Frontal cortex (tissue), 4 donors: Measurements from ENCODE around the gene PALLD. TPM values are rescaled to one million over a fixed set of nuclear protein-coding genes. Genes with fewer than 3 reads are reported as not detected.

ENCODE experiments used
- DNase-seq, 2 donors: peaks; one replicate each; pipeline ENCODE4 v3.0.0; 2012; ENCODE audit warnings: low spot score in 2 of 2
- FAIRE-seq: peaks from 2 replicates; lab custom pipeline; 2012; peaks lifted over from hg19 to GRCh38; lab: Jason Lieb, UNC
- total RNA-seq: library from RNA; depleted of rRNA; stranded (reverse); fragments of >200 nt; gene quantifications from one replicate; pipeline ENCODE4 v1.2.3, GENCODE V29; 2014
- donor health status: control.
- donor health status: control.
- donor health status: control.

The PALLD gene
- total RNA-seq, 1 donor from 2014 or later, result 17.1 TPM

DNA sequence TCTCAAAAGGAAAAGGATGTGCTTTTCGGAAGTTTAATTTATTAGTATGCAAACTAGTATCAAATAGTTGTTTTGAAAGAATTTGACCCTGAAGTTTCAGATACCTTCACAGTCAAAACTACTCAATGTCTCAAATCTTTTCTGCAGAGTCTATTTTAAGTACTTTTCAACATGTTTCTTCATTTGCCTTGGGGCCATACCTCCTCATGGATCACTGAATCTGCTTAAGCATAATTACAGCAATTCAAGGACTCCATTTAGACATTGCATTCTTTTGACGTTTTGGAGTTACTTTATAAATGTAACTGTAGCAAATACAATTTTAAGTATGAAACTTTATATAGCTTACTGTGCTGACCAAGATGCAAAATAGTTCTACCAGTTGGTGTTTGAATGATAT, 25.5 kb downstream of the PALLD start:
- FAIRE-seq (no peak), DNase-seq (no peak)

- DNase-seq (no peak), FAIRE-seq (no peak)
These were observed 26.1 kb downstream of the PALLD start for GRCh38 chr4:168522829-168523489.

GRCh38 chr4:168524006-168524405, 27.2 kb downstream of the PALLD start:
- FAIRE-seq, result no peak

DNA sequence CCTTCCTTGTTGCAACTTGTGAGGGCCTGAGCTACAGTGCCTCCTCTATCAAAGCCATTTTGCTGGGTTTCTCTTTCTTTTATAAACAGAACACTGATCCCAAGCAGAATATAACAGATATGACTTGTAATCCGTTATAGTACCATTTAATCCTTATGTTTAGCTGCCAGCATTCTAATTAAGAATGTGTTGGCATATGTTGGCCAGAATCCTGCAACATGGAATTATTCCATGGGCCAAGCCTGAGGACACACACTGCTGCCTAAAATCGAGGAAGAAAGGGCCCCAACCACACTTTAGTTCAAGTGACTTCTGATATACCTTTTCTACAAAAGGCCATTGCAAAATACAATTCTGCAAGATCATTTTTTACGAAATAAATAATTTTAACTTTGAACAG, 28.0 kb downstream of the PALLD start:
- DNase-seq (no peak), FAIRE-seq (no peak)

More at GRCh38 chr4:168524006-168524405, 27.2 kb downstream of the PALLD start:
- no peak for DNase-seq

GRCh38 chr4:168527560-168527959, 30.7 kb downstream of the PALLD start:
- FAIRE-seq (no peak), DNase-seq (no peak)

GRCh38 chr4:168528131-168528949, 31.5 kb downstream of the PALLD start:
- DNase-seq, result no peak
- FAIRE-seq, result no peak

DNA sequence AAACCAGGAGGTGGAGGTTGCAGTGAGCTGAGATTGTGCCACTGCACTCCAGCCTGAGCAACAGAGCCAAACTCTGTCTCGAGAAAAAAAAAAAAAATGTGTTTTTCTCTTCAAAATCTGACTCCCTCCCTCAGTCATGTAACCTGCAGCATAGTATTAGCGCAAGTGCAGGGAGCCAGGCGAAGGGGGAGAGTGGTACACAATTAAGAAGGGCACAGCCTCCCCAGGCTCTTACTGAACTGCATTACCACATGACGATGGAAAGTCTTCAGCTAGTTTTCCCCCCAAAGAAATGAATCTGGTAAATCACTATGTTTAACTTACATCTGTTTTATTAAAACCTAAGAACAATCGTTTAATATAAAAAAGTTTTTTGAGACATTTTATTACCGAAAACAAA, 32.4 kb downstream of the PALLD start:
- FAIRE-seq (no peak), DNase-seq (no peak)

GRCh38 chr4:168531305-168531704, 34.5 kb downstream of the PALLD start:
- no peak for FAIRE-seq

GRCh38 chr4:168534535-168534934, 37.7 kb downstream of the PALLD start:
- DNase-seq, result no peak
- no peak for FAIRE-seq

More at GRCh38 chr4:168531305-168531704, 34.5 kb downstream of the PALLD start:
- DNase-seq, result no peak

- no peak for DNase-seq
- no peak for FAIRE-seq
These were observed 38.8 kb downstream of the PALLD start for GRCh38 chr4:168535689-168536088.

DNA sequence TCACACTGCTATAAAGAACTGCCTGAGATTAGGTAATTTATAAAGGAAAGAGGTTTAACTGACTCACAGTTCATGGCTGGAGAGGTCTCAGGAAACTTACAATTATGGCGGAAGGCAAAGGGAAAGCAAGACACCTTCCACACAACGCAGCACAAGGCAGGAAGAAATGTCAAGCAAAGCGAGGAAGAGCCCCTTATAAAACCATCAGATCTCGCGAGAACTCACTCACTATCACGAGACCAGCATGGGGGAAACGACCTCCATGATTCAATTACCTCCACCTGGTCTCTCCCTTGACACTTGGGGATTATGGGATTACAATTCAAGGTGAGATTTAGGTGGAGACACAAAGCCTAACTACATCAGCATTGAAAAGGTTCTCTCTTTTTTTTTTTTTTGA, 39.6 kb downstream of the PALLD start:
- DNase-seq (no peak), FAIRE-seq (no peak)

DNA sequence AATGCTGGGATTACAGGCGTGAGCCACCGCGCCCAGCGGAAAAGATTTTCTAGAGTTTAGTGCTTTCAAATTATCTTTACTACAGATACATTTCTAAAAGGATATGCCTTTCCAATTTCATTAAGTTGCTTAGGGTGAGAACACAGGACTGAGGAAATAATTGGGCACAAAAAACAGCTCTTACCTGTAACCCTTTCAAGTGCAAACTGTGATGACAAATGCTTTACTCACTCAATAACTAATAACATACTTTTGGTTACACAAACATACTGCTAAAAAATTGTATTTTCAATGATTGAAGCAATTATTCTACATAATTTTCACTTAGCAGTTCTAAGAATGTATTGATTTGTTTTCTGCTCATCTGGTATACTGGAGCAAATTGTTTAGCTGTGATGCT, 40.2 kb downstream of the PALLD start:
- FAIRE-seq, result no peak
- DNase-seq, result no peak

GRCh38 chr4:168537571-168537970, 40.7 kb downstream of the PALLD start:
- FAIRE-seq (no peak), DNase-seq (no peak)

DNA sequence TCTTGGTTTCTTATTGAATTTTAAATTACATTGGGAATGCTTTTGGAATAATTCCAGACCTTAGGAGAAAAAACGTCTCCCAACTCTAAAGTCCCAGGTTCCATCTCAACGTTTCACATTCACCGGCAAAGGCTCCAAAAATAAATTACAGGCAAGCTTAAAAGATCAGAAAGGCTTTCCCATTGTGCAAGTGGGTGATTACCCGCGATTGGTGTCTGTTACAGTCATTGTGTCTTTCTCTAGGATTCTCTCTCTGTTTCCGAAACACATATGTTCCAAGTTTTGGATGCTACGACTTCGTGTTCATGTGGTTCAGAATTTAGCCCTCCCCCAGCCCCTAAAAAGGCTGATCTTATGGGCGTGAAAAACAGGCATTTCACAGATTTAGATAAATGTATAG, 41.8 kb downstream of the PALLD start:
- DNase-seq (no peak), FAIRE-seq (no peak)

DNA sequence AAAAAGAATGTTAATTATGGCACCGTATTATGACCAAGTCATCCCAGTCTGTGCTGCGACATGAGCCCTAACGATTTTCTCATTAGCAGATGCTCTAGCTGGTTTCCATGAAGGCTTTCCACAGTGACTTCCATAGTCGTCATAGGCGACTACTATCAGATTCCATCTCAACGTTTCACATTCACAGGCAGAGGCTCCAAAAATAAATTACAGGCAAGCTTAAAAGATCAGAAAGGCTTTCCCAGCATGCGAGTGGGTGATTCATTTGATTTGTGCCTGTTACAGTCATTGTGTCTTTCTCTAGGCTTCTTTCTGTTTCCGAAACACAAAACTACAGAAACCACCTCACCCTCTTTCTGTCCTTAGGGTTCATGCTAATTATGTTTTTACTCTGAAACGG, 43.2 kb downstream of the PALLD start:
- DNase-seq, result no peak
- FAIRE-seq, result no peak

DNA sequence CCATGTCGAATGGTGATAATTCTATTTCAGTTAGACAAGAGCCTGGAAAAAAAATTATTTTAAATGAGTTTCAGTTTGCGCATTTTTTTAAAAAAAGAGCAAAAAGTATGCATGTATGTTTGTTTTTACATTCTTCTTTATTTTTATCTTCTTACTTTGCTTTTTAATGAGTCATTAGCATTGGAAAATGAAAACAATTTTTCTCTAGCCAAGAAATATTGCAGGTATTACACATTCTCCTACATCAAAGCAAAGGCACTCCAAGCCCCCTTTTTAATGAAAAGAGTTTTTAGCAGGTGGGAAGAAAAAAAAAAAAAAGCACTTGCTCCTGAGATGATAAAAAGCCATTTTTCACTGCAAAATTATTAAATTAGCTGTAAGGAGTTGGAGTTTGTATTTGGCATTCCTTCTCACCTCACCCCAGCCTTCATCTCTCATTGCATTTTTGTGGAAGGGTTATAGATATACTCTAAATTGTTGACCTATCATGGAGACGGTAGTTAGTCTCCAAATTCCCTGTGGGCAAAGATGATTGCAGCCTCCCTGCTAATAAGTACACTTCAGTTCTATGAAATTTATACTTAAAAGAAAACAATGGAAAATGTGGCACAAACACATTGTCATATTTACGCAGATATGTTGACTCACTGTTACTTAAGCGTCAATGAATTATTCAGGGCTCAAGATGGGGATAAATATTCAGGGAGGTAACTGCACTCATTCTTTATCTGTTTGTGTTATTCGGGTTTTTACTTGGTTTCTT, 43.8 kb downstream of the PALLD start:
- FAIRE-seq, result no peak
- no peak for DNase-seq

DNA sequence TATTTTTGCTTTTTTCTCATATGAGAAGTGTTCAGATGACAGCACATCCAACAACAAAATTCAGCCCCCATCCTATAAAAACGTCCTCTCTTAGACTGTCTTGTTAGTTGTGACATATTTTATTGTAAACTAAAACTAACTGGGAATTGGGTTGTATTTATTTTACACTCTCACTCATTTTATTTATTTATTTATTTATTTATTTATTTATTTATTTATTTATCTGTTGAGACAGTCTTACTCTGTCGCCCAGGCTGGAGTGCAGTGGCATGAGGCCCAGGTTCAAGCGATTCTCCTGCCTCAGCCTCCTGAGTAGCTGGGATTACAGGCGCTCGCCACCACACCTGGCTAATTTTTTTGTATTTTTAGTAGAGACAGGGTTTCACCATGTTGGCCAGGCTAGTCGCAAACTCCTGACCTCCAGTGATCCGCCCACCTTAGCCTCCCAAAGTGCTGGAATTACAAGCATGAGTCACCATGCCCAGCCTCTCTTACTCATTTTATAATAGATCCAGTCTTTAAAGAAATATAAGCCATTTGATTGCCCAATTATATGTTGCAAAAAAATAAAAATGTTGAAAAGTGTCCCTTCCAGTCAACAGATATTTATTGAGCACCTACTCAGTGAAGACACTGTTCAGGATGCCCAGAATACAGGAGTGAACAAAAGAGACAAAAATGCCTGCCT, 44.6 kb downstream of the PALLD start:
- FAIRE-seq, result no peak
- no peak for DNase-seq

GRCh38 chr4:168549143-168549542, 52.3 kb downstream of the PALLD start:
- DNase-seq, result no peak
- no peak for FAIRE-seq

DNA sequence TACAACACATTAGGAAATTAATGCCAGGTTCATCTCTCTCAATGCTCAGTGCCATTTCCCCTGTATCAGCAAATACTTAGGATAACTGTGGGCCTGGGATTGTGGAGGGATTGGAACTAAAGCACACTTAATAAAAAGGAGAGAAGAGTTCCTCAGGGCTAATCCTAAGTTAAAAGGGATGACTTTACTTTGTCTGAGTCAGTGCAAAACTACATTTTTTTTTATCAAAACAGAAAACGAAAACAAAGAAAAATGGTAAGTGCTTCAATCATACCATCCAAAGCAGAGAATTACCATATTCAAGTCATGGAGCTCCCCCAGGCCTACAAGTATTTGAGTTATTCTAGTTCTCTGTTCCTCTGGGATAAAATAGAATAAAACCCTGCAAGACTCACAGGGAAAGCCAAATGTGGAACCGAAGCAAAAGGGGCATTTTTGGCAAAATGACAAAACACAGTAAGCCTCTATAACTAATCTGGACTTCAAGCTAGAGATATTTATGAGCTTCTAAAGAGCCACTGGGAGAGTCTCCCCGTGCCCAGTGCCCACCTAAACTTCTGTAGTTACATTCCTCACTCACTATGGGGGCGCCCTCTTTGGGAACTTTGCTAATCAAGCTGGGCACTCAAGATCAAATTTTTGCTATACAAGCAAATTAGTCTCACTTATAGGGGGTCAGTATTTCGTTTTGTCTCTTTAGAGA, 53.4 kb downstream of the PALLD start:
- FAIRE-seq (no peak), DNase-seq (no peak)

GRCh38 chr4:168551211-168551610, 54.4 kb downstream of the PALLD start:
- no peak for DNase-seq
- no peak for FAIRE-seq
